Renal cortical epithelial cell (primary cell): ENCODE results near the gene KIAA0040. TPM values are rescaled to one million over a fixed set of nuclear protein-coding genes. Genes with fewer than 3 reads are reported as not detected.

ENCODE experiments used
- DNase-seq: peaks from one replicate; pipeline ENCODE4 v3.0.0-alpha.2; 2011; ENCODE audit warnings: low read depth
- total RNA-seq: library from RNA; depleted of rRNA; stranded (reverse); fragments of >200 nt; gene quantifications from 2 replicates; pipeline ENCODE4 v1.2.3, GENCODE V29; 2014

The KIAA0040 gene
- total RNA-seq = 6.1 and 8.7 TPM in 2 replicates

GRCh38 chr1:175192630-175193526 is at the start of gene KIAA0040:
Gene KIAA0040 (minus strand): TSS chr1:175192776. CDS start chr1:175161013, 31,763 bp downstream.
- peak; percentile 63 for DNase-seq

- DNase-seq = no peak
Observed at GRCh38 chr1:175237389-175237788, 44.8 kb upstream of the KIAA0040 start.

- DNase-seq = peak; percentile 8
Observed at GRCh38 chr1:175234639-175235038, 42.1 kb upstream of the KIAA0040 start.

GRCh38 chr1:175232335-175232734 is 39.8 kb upstream of the KIAA0040 start:
- DNase-seq = no peak

- DNase-seq = no peak
Observed at GRCh38 chr1:175225805-175226129, 33.2 kb upstream of the KIAA0040 start.

- DNase-seq = no peak
Observed at GRCh38 chr1:175222296-175222938, 29.8 kb upstream of the KIAA0040 start.

- DNase-seq = peak; percentile 88
Observed at GRCh38 chr1:175221557-175222175, 29.1 kb upstream of the KIAA0040 start.

- DNase-seq = peak; percentile 6
Observed at GRCh38 chr1:175220853-175221556, 28.4 kb upstream of the KIAA0040 start.

GRCh38 chr1:175219774-175220173 is 27.2 kb upstream of the KIAA0040 start:
- DNase-seq = no peak

- peak; percentile 22 for DNase-seq
Observed at GRCh38 chr1:175218786-175219434, 26.3 kb upstream of the KIAA0040 start.

- no peak for DNase-seq
Observed at GRCh38 chr1:175217721-175218531, 25.4 kb upstream of the KIAA0040 start.

GRCh38 chr1:175216444-175216843 is 23.9 kb upstream of the KIAA0040 start:
- no peak for DNase-seq

- DNase-seq = no peak
Observed at GRCh38 chr1:175211656-175212055, 19.1 kb upstream of the KIAA0040 start.

GRCh38 chr1:175210744-175211143 is 18.2 kb upstream of the KIAA0040 start:
- DNase-seq = no peak

- DNase-seq = no peak
Observed at GRCh38 chr1:175209493-175209921, 16.9 kb upstream of the KIAA0040 start.

GRCh38 chr1:175208773-175209492 is 16.4 kb upstream of the KIAA0040 start:
- no peak for DNase-seq

GRCh38 chr1:175207971-175208370 is 15.4 kb upstream of the KIAA0040 start:
- no peak for DNase-seq

- DNase-seq = peak; percentile 27
Observed at GRCh38 chr1:175206687-175207086, 14.1 kb upstream of the KIAA0040 start.

- DNase-seq = peak; percentile 33
Observed at GRCh38 chr1:175204330-175204729, 11.8 kb upstream of the KIAA0040 start.

- no peak for DNase-seq
Observed at GRCh38 chr1:175203570-175204068, 11.0 kb upstream of the KIAA0040 start.
